Cardiac septum (tissue), 1 donor: ENCODE measurements around the gene KSR2. TPM values are rescaled to one million over a fixed set of nuclear protein-coding genes. Genes with fewer than 3 reads are reported as not detected.
"Not testable (repeated sequence)": the region's sequence is repeated elsewhere in the genome, so short reads cannot be mapped to it uniquely, and the experiment has no call there.

Experiments used
- DNase-seq: peaks from one replicate; pipeline ENCODE4 v3.0.0-alpha.2; 2020; ENCODE audit warnings: low spot score
- intact Hi-C: fragments of 100-400 bp; cut with DNase I; formaldehyde crosslinking; loops from one replicate; pipeline ENCODE4 v1.14.0; 2022
- total RNA-seq: library from RNA; stranded (reverse); fragmentation: NEBNext Ultra II Directional; extraction: Animal tissue kit (Norgen Biotek cat#: 25700); gene quantifications from one replicate; pipeline ENCODE4 v1.2.1, GENCODE V29; 2021
- donor health status: DM: no; HTN: no; CAD: no.

Gene KSR2
- total RNA-seq, 1 donor from 2014 or later, result not detected

DNA sequence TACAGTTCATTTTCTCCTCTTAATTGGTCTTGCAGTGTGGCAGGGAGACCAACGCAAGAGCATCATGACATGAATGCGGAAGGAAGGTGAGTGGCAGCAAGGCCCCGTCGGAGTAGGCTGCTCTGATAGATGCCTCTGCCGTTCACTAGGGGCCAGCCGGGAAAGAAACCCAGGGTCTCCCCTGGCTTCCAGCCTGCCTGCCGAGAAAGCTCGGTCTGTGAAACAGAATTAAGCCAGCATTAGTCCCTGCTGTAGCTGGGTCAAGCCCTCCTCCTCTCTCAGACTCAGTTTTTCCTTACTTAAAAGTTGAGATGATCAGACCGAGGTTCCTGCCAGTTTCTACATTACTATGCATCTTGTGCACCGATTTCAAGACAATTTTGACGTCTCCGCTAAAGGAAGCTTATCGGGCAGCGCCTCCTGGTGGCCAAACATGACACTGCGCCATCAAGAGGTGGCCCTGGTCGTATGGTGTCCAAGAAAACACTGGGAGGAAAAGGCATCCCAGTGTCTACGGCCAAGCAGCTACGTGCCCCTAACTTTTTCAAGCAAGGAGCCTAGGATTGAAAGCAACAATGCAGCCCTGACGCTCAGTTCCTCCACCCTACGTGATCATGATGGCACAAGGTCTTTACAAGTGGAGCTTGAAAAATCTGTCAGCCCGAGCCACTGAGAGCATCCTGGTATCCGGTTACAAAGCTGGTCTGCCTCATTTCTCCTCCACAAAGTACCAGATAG is 131.6 kb downstream of the KSR2 start:
- DNase-seq, result peak; percentile 82
- intact Hi-C loops, result loop anchor here (1.0 to 10.0 kb wide), 4 partner anchors 252 to 624 kb away; no protein-coding TSS in a partner anchor

DNA sequence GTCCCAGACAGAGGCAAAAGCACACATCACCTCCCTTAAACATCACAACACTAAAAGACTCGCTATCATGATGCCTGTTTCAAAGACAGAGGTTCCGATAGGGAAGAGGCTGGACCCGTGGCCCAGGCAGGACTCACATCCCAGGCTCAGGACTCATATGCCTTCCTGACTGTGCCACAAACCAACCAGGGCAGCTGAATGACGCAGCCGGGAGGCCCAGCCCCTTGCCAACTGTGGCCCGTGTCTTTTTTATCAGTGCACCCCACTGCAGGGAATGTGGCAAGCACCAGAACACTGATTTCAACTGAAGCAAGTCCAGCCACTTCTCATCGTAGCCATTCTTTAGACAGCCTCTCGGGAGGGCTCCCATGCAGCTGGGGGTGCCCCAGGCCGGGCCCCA is 132.3 kb downstream of the KSR2 start:
- no peak for DNase-seq
- intact Hi-C loops, result loop anchor here (1.0 to 10.0 kb wide), 4 partner anchors 252 to 624 kb away; no protein-coding TSS in a partner anchor

DNA sequence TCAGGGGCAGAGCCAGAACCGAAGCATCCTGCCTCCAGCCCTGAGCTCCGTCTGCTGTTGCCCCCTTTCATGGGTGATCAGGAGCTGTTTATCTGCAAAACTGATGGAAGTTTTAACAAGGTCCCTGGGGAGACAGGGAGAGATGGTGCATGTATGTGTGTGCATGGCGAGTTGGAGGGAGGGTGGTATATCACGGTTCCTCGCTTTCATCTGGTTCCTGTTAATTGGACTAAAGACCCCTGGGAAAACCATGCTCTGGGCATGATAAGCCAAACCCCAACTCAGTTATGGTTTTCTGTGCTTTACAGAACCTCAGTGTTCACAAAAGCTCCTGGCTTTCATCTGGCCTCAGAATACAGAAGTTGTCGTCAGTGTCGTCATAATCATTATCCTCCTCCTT is 133.6 kb downstream of the KSR2 start:
- no peak for DNase-seq
- intact Hi-C loops, result loop anchor here (5.0 to 10.0 kb wide), 2 partner anchors 250 to 598 kb away; no protein-coding TSS in a partner anchor

DNA sequence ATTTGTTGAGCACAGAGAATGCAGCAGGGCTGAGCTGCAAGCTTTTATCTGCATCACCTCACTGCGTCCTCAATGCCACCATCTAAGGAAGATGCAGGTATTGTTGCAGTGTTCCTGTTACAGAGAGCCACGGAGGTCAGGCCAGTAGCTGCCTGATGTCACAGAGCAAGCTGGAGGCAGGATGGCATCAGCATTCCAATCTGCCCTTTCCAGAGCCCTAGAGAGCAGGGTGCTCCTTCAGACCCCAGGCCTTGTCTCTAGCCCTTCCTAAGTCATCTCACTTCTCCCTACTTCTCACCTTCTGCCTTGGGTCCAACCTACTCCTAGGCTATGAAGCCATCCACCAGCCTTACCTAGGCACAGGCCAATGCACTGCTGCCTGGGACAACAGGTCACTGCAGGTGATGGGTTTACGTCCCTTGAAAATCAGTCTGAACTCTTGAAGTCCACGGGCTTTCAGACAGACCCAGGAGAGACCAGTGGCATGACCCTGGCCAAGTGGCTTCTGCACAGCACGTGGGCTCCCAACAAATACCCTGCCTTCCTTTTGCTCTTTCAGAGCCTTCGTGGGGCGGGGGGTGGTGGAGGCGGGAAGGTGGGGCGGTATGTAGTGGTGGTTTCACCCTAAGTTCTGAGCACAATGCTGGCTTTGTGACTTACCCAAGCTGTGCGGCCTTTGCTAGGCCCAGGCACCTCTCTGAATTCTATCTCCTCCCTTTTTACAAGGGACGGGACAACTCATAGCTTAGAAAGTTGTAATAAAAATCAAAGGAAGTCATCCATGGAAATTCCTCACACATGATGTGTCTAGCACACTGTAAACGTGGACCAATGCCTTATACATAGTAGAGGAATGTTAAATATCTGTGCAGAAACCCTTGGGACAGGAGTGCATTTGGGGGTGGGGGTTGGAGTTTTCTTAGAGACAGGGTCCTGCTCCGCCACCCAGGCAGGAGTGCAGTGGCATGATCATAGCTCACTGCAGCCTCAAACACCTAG is 136.0 kb downstream of the KSR2 start:
- DNase-seq, result no peak
- intact Hi-C loops, result loop anchor here (10.0 kb wide), 1 partner anchor 248 kb away; no protein-coding TSS in a partner anchor

DNA sequence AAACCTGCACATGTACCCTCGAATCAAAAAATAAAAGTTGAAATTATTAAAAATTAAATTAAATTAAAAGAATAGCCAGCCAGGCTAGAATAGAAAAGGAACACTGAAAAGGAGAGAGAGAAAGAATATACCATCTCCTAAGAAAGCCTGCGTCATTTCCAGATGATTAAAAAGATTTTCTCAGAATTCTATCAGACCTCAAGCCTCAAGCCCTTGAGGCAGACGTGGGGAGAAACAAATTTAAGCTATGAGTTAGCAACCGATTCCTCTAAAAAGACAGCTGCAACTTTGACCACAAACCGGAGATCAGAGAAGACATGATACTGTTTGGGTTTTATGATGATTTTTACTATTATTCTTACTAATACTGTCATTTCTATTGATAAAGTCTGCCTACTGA is 138.3 kb downstream of the KSR2 start:
- DNase-seq, result no peak
- intact Hi-C loops, result loop anchor here (10.0 kb wide), 1 partner anchor 246 kb away; no protein-coding TSS in a partner anchor

DNA sequence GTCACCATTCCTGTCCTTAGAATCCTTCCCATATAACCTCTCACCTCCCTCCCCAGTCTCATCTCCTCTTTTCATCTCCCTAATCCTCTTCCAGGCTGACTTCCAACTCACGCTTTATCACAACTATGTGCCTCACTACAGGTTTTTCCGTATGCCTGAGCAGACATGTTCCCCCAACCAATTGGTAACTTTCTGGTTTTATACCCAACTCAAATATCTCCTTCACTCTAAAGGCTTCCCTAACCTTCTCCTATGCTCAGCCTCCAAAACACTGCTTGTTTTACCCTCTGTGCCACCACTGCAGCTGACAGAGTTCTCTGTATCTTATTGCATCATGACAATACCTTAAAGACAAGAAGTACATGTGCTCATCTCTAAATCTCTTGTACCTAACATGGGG is 139.7 kb downstream of the KSR2 start:
- intact Hi-C loops, result no loop called here
- no peak for DNase-seq

DNA sequence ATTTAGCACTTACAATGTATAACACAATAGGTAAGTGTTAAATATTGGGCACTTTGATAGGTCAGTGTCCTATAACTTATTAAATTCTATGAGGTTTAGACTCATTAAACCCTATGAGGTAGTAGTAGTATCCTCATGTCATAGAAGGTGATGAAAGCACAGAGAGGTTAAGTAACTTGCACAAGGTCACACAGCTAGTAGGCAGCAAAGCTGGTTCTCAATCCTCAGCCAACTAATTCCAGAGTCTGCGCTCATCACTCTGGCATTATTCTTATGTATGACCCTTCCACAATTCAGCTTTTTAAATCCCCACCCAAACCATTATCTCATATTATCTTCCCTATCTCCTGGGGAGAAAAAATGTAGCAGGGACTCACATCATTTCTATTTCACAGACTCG is 141.1 kb downstream of the KSR2 start:
- DNase-seq, result no peak
- intact Hi-C loops, result no loop called here

DNA sequence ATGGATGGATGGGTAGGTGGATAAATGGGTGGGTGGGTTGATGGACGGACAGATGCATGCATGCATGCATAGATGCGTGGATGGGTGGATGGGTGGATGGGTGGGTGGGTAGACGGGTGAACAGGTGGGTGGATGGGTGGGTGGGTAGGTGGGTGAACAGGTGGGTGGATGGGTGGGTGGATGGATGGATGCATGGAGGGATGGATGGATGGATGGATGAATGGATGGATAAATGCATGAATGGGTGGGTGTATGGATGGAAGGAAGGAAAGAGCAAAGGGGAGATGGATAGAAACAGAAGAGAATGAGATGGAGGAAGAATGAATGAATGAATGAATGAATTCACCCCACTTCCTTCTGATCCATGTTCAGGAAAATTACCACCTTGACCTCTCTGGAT is 143.0 kb downstream of the KSR2 start:
- DNase-seq, result no peak
- intact Hi-C loops, result no loop called here

DNA sequence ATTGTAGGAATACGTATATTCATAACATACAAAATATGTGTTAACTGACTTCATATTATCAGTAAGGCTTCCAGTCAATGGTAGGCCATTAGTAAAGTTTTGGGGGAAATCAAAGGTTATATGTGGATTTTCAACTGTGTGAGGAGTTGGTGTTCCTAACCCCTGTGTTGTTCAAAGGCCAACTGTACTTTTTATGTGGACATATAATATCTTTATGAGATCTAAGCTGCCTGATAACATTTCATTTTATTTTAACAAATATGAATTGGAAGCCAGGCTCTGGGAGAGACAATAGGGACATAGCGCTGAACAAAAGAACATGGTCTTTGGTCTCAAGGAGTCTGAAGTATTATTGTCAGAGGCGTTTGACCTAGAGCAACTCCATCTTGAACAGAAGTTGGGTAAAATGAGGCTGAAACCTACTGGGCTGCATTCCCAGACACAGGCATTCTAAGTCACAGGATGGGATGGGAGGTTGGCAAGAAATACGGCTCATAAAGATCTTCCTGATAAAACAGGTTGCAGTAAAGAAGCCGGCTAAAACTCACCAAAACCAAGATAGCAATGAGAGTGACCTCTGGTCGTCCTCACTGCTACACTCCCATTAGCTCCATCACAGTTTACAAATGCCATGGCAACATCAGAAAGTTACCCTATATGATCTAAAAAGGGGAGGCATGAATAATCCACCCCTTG is 147.2 kb downstream of the KSR2 start:
- DNase-seq, result no peak
- intact Hi-C loops, result no loop called here

DNA sequence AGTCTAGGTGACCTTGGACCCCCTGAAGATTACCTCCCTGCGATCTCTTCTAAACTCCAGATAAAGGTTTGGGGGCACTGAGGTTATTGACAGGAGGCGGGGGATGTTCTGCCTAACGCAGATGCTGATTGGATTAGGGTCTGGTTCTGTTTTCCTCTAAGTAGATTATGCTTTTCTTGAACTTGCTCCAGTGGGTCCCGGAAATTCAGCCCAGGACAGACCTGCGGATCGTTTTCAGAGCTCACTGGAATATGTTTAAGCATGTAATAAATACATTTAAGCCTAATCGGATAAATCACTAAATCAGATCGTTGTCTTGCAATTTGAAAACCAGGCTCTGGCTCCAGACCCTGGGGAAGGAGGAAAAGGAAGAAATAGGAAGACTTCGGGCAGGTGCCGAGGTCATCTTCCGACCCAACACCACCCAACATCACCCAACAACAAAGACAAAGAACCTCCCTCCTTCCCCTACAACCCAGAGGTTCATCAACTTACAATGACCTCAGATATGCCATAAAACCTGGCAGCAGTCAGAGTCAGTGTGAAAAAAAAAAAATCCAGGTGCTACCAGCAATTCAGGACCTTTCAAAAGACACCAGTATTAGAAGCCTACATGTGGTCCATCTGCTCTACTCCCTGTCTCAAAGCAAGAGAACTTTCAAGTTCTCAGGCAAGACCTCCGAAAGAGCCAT is 148.4 kb downstream of the KSR2 start:
- DNase-seq, result no peak
- intact Hi-C loops, result no loop called here

DNA sequence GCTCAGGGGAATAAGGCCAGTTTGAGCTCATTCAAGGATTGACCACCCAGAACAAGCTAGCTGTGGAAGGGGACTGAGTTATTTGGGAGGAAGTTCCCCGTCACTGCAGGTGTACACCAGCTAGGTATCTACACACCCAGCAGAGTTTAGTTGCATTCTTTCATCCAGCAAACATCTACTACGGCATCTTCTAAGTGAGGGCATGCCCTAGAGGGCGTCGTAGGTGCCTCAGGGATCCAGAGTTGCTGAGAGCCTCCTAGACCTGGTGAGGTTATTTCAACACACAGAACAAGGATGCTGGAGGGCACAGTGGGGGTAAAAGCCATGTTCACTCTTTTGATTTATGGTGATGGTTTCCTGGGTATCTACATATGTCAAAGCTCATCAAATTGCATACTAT is 149.6 kb downstream of the KSR2 start:
- no peak for DNase-seq
- intact Hi-C loops, result no loop called here

DNA sequence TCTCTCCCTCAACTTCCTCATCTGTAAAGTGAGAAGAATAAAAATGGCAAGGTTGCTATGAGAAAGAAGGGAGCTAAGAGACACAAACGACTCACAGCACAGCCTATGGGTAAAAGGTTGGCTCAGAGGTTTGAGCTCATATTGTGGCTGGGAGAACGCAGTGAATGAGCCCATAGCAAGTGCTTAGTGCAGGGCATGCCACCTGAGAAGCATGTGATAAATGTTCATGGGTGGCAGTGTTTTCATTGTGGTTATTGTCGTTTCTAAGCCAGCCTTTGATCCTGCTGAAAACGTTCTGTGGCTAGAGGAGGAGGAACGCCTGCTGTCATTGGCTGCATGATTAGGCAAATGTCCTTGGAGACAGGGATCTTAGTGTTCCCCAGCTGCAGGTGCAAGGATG is 150.4 kb downstream of the KSR2 start:
- intact Hi-C loops, result no loop called here
- DNase-seq, result no peak

DNA sequence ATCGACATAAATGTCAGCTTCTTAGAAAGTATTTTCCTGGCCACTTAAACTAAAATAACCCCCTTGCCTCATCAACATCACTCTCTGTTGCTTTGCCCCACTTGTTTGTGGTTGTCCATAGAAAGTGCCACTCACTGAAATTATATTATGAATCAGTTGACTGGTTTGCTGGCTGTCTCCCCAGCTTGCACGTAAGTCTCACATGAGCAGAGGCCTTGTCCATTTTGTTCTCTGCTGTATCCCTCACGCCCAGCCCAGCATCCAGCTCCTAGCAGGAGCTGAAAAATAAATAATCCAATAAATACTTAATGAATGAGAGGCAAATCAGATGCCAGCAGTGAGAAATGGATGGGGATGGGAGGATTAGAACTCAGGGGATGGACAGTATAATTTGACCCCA is 159.3 kb downstream of the KSR2 start:
- intact Hi-C loops, result no loop called here
- DNase-seq, result no peak

DNA sequence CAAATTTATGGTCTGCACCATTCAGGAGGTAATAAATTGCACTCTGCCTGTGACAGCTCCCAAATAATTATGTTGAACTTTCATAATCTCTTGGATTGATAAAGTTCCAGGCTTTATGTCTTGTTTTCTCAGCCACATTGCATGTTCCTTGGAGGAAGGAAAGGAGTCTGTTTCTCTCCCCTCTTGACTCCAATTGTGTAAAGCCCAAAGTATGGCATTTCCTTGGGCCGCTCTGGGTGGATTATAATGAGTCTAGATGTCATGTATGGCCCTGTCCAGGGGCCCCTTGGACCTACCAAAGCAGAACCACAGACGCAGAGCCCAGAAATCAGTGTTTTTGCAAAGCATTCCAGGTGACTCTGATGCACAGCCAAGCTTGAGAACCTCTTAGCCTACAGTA is 160.8 kb downstream of the KSR2 start:
- no peak for DNase-seq
- intact Hi-C loops, result no loop called here

DNA sequence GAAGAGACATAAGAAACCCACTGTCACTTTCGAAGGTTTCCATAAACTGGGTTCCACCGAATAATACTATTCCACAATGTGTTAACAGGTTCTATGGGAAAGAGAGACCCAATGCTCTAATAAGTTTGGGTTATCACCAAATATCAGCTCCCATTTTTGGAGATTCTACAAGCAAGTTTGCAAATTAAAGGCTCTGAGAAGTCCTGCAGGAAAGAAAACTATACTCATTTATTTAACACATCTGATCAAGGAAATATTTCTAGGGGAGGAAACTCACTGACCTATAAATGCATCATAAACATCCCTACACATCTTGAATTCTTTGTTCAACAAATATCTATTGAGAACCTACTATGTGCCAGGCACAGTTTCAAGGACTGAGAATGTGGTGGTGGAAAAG is 161.4 kb downstream of the KSR2 start:
- intact Hi-C loops, result no loop called here
- DNase-seq, result no peak

DNA sequence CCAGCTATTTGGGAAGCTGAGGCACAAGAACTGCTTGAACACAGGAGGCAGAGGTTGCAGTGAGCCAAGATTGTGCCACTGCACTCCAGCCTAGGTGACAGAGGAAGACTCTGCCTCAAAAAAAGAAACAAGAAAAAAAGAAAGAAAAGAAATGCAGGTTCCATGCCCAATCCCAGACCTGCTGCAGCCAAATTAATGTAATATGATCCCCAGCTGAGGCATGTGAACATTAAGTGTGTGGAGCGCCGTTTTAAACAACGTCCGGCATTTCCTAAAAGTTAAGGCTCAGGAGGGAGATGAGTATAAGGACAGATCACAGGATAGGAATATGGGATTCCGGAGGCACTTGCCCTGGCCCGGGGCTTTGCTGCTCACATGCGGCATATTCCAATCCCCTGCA is 162.9 kb downstream of the KSR2 start:
- intact Hi-C loops, result no loop called here
- no peak for DNase-seq

DNA sequence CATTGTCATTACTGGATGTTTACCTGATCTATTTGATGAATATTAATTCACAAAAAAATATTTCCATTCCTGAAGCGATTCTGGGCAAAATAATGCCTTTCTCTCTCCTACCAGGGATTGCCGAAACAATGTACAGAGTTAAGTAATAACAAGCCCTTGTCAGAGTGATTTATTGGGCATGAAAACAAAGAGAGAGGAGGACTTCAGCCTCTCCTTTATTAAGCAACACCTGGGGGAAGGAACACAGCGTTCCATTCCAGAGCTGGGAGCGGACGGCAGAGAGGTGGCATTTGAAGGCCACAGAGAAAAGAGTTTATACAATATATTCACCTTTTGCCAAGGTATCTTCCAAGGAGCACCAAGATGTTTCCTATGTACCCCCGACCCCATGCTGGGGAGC is 165.8 kb downstream of the KSR2 start:
- DNase-seq, result no peak
- intact Hi-C loops, result no loop called here

DNA sequence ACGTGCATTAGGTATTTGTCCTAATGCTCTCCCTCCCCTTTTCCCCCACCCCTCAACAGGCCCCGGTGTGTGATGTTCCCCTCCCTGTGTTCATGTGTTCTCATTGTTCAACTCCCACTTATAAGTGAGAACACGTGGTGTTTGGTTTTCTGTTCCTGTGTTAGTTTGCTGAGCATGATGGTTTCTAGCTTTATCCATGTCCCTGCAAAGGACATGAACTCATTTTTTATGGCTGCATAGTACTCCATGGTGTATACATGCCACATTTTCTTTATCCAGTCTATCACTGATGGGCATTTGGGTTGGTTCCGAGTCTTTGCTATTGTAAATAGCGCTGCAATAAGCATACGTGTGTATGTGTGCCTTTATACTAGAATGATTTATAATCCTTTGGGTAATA is 168.1 kb downstream of the KSR2 start:
- DNase-seq, intact Hi-C loops: not testable (repeated sequence)

DNA sequence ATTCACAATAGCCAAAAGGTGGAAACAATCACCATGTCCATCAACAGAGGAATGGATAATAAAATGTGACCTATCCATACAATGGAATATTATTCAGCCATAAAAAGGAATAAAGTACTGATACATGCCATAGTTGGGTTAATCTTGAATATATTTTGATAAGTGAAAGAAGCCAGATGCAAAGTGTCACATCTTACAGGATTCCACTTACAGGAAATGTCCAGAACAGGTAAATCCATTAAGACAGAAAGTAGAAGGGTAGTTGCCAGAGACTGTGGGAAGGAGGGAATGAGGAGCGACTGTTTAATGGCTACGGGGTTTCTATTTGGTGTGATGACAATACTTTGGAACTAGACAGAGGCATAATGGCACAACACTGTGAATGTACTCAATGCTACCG is 171.6 kb downstream of the KSR2 start:
- no peak for DNase-seq
- intact Hi-C loops, result no loop called here
